ENCODE data around the gene DNAJB6.
"Not testable (repeated sequence)": the region's sequence is repeated elsewhere in the genome, so short reads cannot be mapped to it uniquely, and the experiment has no call there.

Gene DNAJB6

DNA sequence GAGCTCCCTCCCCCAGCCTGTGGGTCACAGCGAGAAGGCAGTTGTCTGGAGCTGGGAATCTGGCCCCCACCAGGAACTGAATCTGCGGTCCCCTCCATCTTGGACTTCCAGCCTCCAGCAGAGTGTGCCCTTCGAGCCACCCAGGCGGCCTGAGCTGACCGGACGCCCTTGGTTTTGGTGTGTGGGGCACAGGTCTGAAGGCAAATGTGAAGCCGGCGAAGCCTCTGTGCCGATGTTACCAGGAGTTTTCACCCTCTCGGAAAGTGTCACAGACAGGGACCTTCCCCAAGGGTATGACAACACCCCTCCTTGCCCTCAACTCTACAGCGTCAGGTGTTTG, 109.1 kb downstream of the DNAJB6 start:
- ChIA-PET POLR2A (no interaction called here), CTCF (no interaction called here)
- no peak for DNase-seq (ENCODE audit: extremely low spot score)
- TF ChIP-seq, protein P1, sequence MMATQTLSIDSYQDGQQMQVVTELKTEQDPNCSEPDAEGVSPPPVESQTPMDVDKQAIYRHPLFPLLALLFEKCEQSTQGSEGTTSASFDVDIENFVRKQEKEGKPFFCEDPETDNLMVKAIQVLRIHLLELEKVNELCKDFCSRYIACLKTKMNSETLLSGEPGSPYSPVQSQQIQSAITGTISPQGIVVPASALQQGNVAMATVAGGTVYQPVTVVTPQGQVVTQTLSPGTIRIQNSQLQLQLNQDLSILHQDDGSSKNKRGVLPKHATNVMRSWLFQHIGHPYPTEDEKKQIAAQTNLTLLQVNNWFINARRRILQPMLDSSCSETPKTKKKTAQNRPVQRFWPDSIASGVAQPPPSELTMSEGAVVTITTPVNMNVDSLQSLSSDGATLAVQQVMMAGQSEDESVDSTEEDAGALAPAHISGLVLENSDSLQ (IDR thresholded peaks at IDR 0.05), result no peak
- TF ChIP-seq FOXK2 (IDR thresholded peaks at IDR 0.05), result no peak
- TF ChIP-seq L3MBTL2 (conservative IDR thresholded peaks at IDR 0.05), result no peak
- TF ChIP-seq NFRKB (IDR thresholded peaks at IDR 0.05), result no peak
- no peak for TF ChIP-seq ELF4 (IDR thresholded peaks at IDR 0.05)
- TF ChIP-seq ARNT (IDR thresholded peaks at IDR 0.05), result no peak
- TF ChIP-seq FOXA1 (IDR thresholded peaks at IDR 0.05), result no peak
- no peak for TF ChIP-seq SP1 (IDR thresholded peaks at IDR 0.05)
- TF ChIP-seq HDGF (IDR thresholded peaks at IDR 0.05; ENCODE audit: borderline replicate concordance), result no peak
- no peak for TF ChIP-seq ZNF384 (IDR thresholded peaks at IDR 0.05)
- TF ChIP-seq CTBP1 (IDR thresholded peaks at IDR 0.05; ENCODE audit: borderline replicate concordance), result no peak
- TF ChIP-seq BHLHE40 (IDR thresholded peaks at IDR 0.05; ENCODE audit: borderline replicate concordance), result no peak
- no peak for TF ChIP-seq FOXM1 (IDR thresholded peaks at IDR 0.05; ENCODE audit: borderline replicate concordance)
- TF ChIP-seq TARDBP (IDR thresholded peaks at IDR 0.05), result no peak
- TF ChIP-seq SUZ12 (IDR thresholded peaks at IDR 0.05), result no peak
- no peak for TF ChIP-seq LEF1 (IDR thresholded peaks at IDR 0.05; ENCODE audit: borderline replicate concordance)

DNA sequence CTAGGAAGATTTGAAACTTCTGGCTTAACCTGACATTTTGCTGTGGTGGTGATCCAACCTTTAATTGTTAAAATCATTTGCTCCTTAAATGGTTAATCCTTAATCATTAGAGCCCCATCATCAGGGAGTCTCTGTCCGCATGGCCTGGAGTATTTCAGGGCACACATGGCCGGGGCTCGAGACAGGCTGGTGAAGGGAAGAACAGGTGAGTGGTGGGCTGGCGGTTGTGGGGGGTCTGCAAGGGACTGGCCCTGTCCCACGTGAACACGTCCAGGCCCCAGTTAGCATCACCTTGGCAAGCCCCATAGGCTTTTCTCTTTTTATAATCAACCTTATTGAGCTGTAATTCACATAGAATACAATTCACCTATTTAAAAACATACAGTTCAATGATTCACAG, 109.5 kb downstream of the DNAJB6 start:
- no peak for DNase-seq (ENCODE audit: extremely low spot score)
- ChIA-PET POLR2A (no interaction called here), CTCF (interaction anchor here (0.6 kb wide), 1 partner anchor 910 kb away, joined by 3 read pairs; no protein-coding TSS in a partner anchor)
- TF ChIP-seq ARNT (IDR thresholded peaks at IDR 0.05), result no peak
- TF ChIP-seq ZNF384 (IDR thresholded peaks at IDR 0.05), result no peak
- TF ChIP-seq L3MBTL2 (conservative IDR thresholded peaks at IDR 0.05), result no peak
- TF ChIP-seq, protein P1 (IDR thresholded peaks at IDR 0.05), result no peak
- no peak for TF ChIP-seq FOXA1 (IDR thresholded peaks at IDR 0.05)
- no peak for TF ChIP-seq FOXM1 (IDR thresholded peaks at IDR 0.05; ENCODE audit: borderline replicate concordance)
- TF ChIP-seq FOXK2 (IDR thresholded peaks at IDR 0.05), result no peak
- no peak for TF ChIP-seq TARDBP (IDR thresholded peaks at IDR 0.05)
- no peak for TF ChIP-seq NFRKB (IDR thresholded peaks at IDR 0.05)
- no peak for TF ChIP-seq SP1 (IDR thresholded peaks at IDR 0.05)
- TF ChIP-seq HDGF (IDR thresholded peaks at IDR 0.05; ENCODE audit: borderline replicate concordance), result no peak
- TF ChIP-seq SUZ12 (IDR thresholded peaks at IDR 0.05), result no peak
- TF ChIP-seq BHLHE40 (IDR thresholded peaks at IDR 0.05; ENCODE audit: borderline replicate concordance), result no peak
- TF ChIP-seq LEF1 (IDR thresholded peaks at IDR 0.05; ENCODE audit: borderline replicate concordance), result no peak
- no peak for TF ChIP-seq CTBP1 (IDR thresholded peaks at IDR 0.05; ENCODE audit: borderline replicate concordance)
- no peak for TF ChIP-seq ELF4 (IDR thresholded peaks at IDR 0.05)

GRCh38 chr7:157454003-157454402, 117.2 kb downstream of the DNAJB6 start:
- POLR2A ChIA-PET; DNase-seq (ENCODE audit: extremely low spot score); CTCF ChIA-PET: not testable (repeated sequence)

GRCh38 chr7:157457355-157458253, 120.8 kb downstream of the DNAJB6 start:
- TF ChIP-seq LEF1 (IDR thresholded peaks at IDR 0.05; ENCODE audit: borderline replicate concordance) (no peak), SP1 (IDR thresholded peaks at IDR 0.05) (no peak), ZNF384 (IDR thresholded peaks at IDR 0.05) (no peak)
- no peak for DNase-seq (ENCODE audit: extremely low spot score)
- POLR2A ChIA-PET, result no interaction called here
- CTCF ChIA-PET, result no interaction called here

GRCh38 chr7:157458254-157458633, 121.4 kb downstream of the DNAJB6 start:
- TF ChIP-seq ZNF384 (IDR thresholded peaks at IDR 0.05) (no peak), ARNT (IDR thresholded peaks at IDR 0.05) (no peak), BHLHE40 (IDR thresholded peaks at IDR 0.05; ENCODE audit: borderline replicate concordance) (no peak), NFRKB (IDR thresholded peaks at IDR 0.05) (no peak), CTBP1 (IDR thresholded peaks at IDR 0.05; ENCODE audit: borderline replicate concordance) (no peak), FOXM1 (IDR thresholded peaks at IDR 0.05; ENCODE audit: borderline replicate concordance) (no peak)
- TF ChIP-seq, protein P1 (IDR thresholded peaks at IDR 0.05), result no peak
- POLR2A ChIA-PET, result no interaction called here
- CTCF ChIA-PET, result interaction anchor here (2.1 kb wide), 1 partner anchor 16 kb away, joined by 5 read pairs; no protein-coding TSS in a partner anchor

GRCh38 chr7:157459966-157460365, 123.2 kb downstream of the DNAJB6 start:
- no peak for DNase-seq (ENCODE audit: extremely low spot score)
- ChIA-PET CTCF (interaction anchor here (2.1 kb wide), 1 partner anchor 15 kb away, joined by 5 read pairs; no protein-coding TSS in a partner anchor), POLR2A (no interaction called here)
- TF ChIP-seq CTBP1 (IDR thresholded peaks at IDR 0.05; ENCODE audit: borderline replicate concordance) (no peak), FOXK2 (IDR thresholded peaks at IDR 0.05) (no peak), ELF4 (IDR thresholded peaks at IDR 0.05) (no peak), BHLHE40 (IDR thresholded peaks at IDR 0.05; ENCODE audit: borderline replicate concordance) (no peak), ZNF384 (IDR thresholded peaks at IDR 0.05) (no peak)
- TF ChIP-seq, protein P1 (IDR thresholded peaks at IDR 0.05), result no peak

More at GRCh38 chr7:157458254-157458633, 121.4 kb downstream of the DNAJB6 start:
- DNase-seq (ENCODE audit: extremely low spot score), result no peak
